Hindlimb muscle (tissue), 1 donor: Measurements from ENCODE around the gene LRP2. TPM values are rescaled to one million over a fixed set of nuclear protein-coding genes. Genes with fewer than 3 reads are reported as not detected.
"Not testable (repeated sequence)": the region's sequence is repeated elsewhere in the genome, so short reads cannot be mapped to it uniquely, and the experiment has no call there.

Source experiments
- DNase-seq: peaks from one replicate; pipeline ENCODE4 v3.0.0-alpha.2; 2013
- polyA plus RNA-seq: library from polyadenylated mRNA; unstranded; fragments of 120-200 nt; gene quantifications from one replicate; pipeline ENCODE4 v1.2.1, GENCODE V29; 2013; ENCODE audit not compliant: insufficient read length

Gene LRP2
- polyA plus RNA-seq, 1 donor = 0.05 TPM

- no peak for DNase-seq
These were observed 16.6 kb downstream of the LRP2 start for GRCh38 chr2:169345486-169346437.

- DNase-seq = no peak
These were observed 17.4 kb downstream of the LRP2 start for GRCh38 chr2:169344736-169345485.

GRCh38 chr2:169343202-169343601 lies 19.1 kb downstream of the LRP2 start:
- DNase-seq = no peak

- DNase-seq = no peak
These were observed 22.7 kb downstream of the LRP2 start for GRCh38 chr2:169339657-169340056.

GRCh38 chr2:169336695-169337094 lies 25.6 kb downstream of the LRP2 start:
- no peak for DNase-seq

GRCh38 chr2:169330555-169331198 lies 31.7 kb downstream of the LRP2 start:
- DNase-seq = no peak

- DNase-seq = no peak
These were observed 32.4 kb downstream of the LRP2 start for GRCh38 chr2:169329688-169330554.

GRCh38 chr2:169328785-169329184 lies 33.5 kb downstream of the LRP2 start:
- DNase-seq = no peak

GRCh38 chr2:169327837-169328236 lies 34.5 kb downstream of the LRP2 start:
- not testable (repeated sequence) for DNase-seq

GRCh38 chr2:169325886-169326285 lies 36.4 kb downstream of the LRP2 start:
- not testable (repeated sequence) for DNase-seq

GRCh38 chr2:169324581-169325260 lies 37.6 kb downstream of the LRP2 start:
- DNase-seq = no peak

- DNase-seq = no peak
These were observed 38.5 kb downstream of the LRP2 start for GRCh38 chr2:169323841-169324240.

- no peak for DNase-seq
These were observed 41.8 kb downstream of the LRP2 start for GRCh38 chr2:169320561-169320960.

- no peak for DNase-seq
These were observed 47.0 kb downstream of the LRP2 start for GRCh38 chr2:169315357-169315756.

GRCh38 chr2:169308349-169308748 lies 54.0 kb downstream of the LRP2 start:
- DNase-seq = not testable (repeated sequence)

- DNase-seq = not testable (repeated sequence)
These were observed 57.6 kb downstream of the LRP2 start for GRCh38 chr2:169304689-169305088.

GRCh38 chr2:169303579-169304305 lies 58.6 kb downstream of the LRP2 start:
- no peak for DNase-seq

GRCh38 chr2:169302364-169302763 lies 60.0 kb downstream of the LRP2 start:
- DNase-seq = no peak

GRCh38 chr2:169301596-169302335 lies 60.6 kb downstream of the LRP2 start:
- no peak for DNase-seq
